GM23338 (cell line): ENCODE data around the gene ACAD9. TPM values are rescaled to one million over a fixed set of nuclear protein-coding genes. Genes with fewer than 3 reads are reported as not detected.

Source experiments
- ATAC-seq: fragments of 200-7000 bp; cut with Tn5 transposase; 3 replicates; pipeline ENCODE4 v1.9.1; 2020
- DNase-seq: peaks from one replicate; pipeline ENCODE4 v3.0.0-alpha.2; 2015; ENCODE audit warnings: low spot score
- H2AFZ ChIP-seq: fragments of 200-600 bp; sonication (generic); 2 replicates; pipeline ENCODE4 v1.8.0; 2016; ENCODE audit warnings: antibody characterized with exemption, mild to moderate bottlenecking, moderate library complexity
- H3F3A ChIP-seq: fragments of 200-600 bp; sonication (generic); replicated peaks from 2 replicates; pipeline ENCODE4 v1.8.0; 2017; ENCODE audit warnings: antibody characterized with exemption, mixed run types, low read depth
- H3K27ac ChIP-seq: fragments of 200-600 bp; sonication (generic); 2 replicates; pipeline ENCODE4 v1.6.1; 2016; ENCODE audit warnings: low read depth
- H3K27me3 ChIP-seq: fragments of 200-600 bp; sonication (generic); 2 replicates; pipeline ENCODE4 v1.8.0; 2016; ENCODE audit warnings: mild to moderate bottlenecking, mixed run types, moderate library complexity; ENCODE audit not compliant: insufficient read depth
- H3K36me3 ChIP-seq: fragments of 200-600 bp; sonication (generic); 2 replicates; pipeline ENCODE4 v1.8.0; 2016; ENCODE audit warnings: mild to moderate bottlenecking; ENCODE audit not compliant: insufficient read depth
- H3K4me1 ChIP-seq: fragments of 200-600 bp; sonication (generic); 2 replicates; pipeline ENCODE4 v1.8.0; 2016; ENCODE audit warnings: mild to moderate bottlenecking, moderate library complexity; ENCODE audit not compliant: insufficient read depth
- H3K4me2 ChIP-seq: fragments of 200-600 bp; sonication (generic); 2 replicates; pipeline ENCODE4 v1.7.1; 2017; ENCODE audit warnings: mixed run types
- H3K4me3 ChIP-seq: fragments of 200-600 bp; sonication (generic); 2 replicates; pipeline ENCODE4 v1.6.1; 2016; ENCODE audit warnings: mixed run types
- H3K79me2 ChIP-seq: fragments of 200-600 bp; sonication (generic); replicated peaks from 2 replicates; pipeline ENCODE4 v1.8.0; 2017; ENCODE audit warnings: mild to moderate bottlenecking; ENCODE audit not compliant: insufficient read depth
- H3K9me2 ChIP-seq: fragments of 200-600 bp; sonication (generic); 2 replicates; pipeline ENCODE4 v1.8.0; 2017; ENCODE audit not compliant: insufficient read depth
- H4K20me1 ChIP-seq: fragments of 200-600 bp; sonication (generic); replicated peaks from 2 replicates; pipeline ENCODE4 v1.8.0; 2017; ENCODE audit warnings: mild to moderate bottlenecking; ENCODE audit not compliant: insufficient read depth
- H3K27ac Mint-ChIP-seq: 2 replicates; pipeline ENCODE4 v1.8.0; 2020; ENCODE audit warnings: inconsistent platforms, mild to moderate bottlenecking, moderate library complexity, mixed read lengths
- H3K27me3 Mint-ChIP-seq: 3 replicates; pipeline ENCODE4 v1.8.0; 2022; ENCODE audit warnings: low read depth, mild to moderate bottlenecking, moderate library complexity, mixed read lengths, inconsistent platforms; ENCODE audit not compliant: insufficient read depth, poor library complexity
- H3K36me3 Mint-ChIP-seq: 3 replicates; pipeline ENCODE4 v1.8.0; 2021; ENCODE audit warnings: low read depth, mild to moderate bottlenecking, inconsistent platforms, moderate library complexity, mixed read lengths
- H3K4me1 Mint-ChIP-seq: 3 replicates; pipeline ENCODE4 v1.8.0; 2020; ENCODE audit warnings: mild to moderate bottlenecking, inconsistent platforms, mixed read lengths
- H3K4me3 Mint-ChIP-seq: 3 replicates; pipeline ENCODE4 v1.8.0; 2021; ENCODE audit warnings: moderate library complexity, mild to moderate bottlenecking, inconsistent platforms, mixed read lengths
- H3K9me3 Mint-ChIP-seq: 3 replicates; pipeline ENCODE4 v1.8.0; 2020; ENCODE audit warnings: moderate library complexity, mild to moderate bottlenecking, inconsistent platforms, mixed read lengths
- CREB1 ChIP-seq: fragments of 250-450 bp; sonication (Bioruptor Pico); IDR thresholded peaks from 2 replicates; pipeline ENCODE4 v1.5.0; 2020; ENCODE audit warnings: low read depth, mild to moderate bottlenecking, moderate library complexity
- CTCF ChIP-seq, 2 experiments: fragments of 200-600 bp in 1 of 2; sonication (generic) in 1 of 2; conservative IDR thresholded peaks; 2 replicates each; pipeline versions ENCODE4 v1.5.1 to v1.6.1; 2016 to 2017; ENCODE audit warnings: antibody characterized with exemption in 2 of 2, low read depth in 2 of 2, mild to moderate bottlenecking in 2 of 2, moderate library complexity in 1 of 2
- ETS1 ChIP-seq: IDR thresholded peaks from 2 replicates; pipeline ENCODE4 v1.6.1; 2016; ENCODE audit warnings: antibody characterized with exemption
- EZH2 ChIP-seq: fragments of 200-600 bp; sonication (generic); IDR thresholded peaks from one replicate; pipeline ENCODE4 v1.8.0; 2017; ENCODE audit warnings: antibody characterized with exemption, mild to moderate bottlenecking, low read depth; ENCODE audit not compliant: unreplicated experiment
- EZH2phosphoT487 ChIP-seq: fragments of 200-600 bp; sonication (generic); IDR thresholded peaks from one replicate; pipeline ENCODE4 v1.8.1; 2018; ENCODE audit warnings: antibody characterized with exemption; ENCODE audit not compliant: unreplicated experiment
- JUNB ChIP-seq: IDR thresholded peaks from one replicate; pipeline ENCODE4 v1.6.1; 2016; ENCODE audit warnings: antibody characterized with exemption; ENCODE audit not compliant: unreplicated experiment
- NANOG ChIP-seq: IDR thresholded peaks from 2 replicates; pipeline ENCODE4 v1.6.1; 2016; ENCODE audit warnings: antibody characterized with exemption, borderline replicate concordance
- POLR2AphosphoS5 ChIP-seq: IDR thresholded peaks from 2 replicates; pipeline ENCODE4 v1.6.1; 2016; ENCODE audit warnings: antibody characterized with exemption, low read depth
- STAT1 ChIP-seq: IDR thresholded peaks from one replicate; pipeline ENCODE4 v1.6.1; 2016; ENCODE audit warnings: antibody characterized with exemption; ENCODE audit not compliant: unreplicated experiment
- ZNF114 ChIP-seq: fragments of 250-450 bp; sonication (Bioruptor Pico); IDR thresholded peaks from 2 replicates; pipeline ENCODE4 v1.5.0; 2020; ENCODE audit warnings: mild to moderate bottlenecking, moderate library complexity
- ZNF331 ChIP-seq: fragments of 250-450 bp; sonication (Bioruptor Pico); IDR thresholded peaks from 2 replicates; pipeline ENCODE4 v1.5.0; 2020; ENCODE audit warnings: low read depth, mild to moderate bottlenecking, moderate library complexity
- ZNF462 ChIP-seq: fragments of 250-450 bp; sonication (Bioruptor Pico); IDR thresholded peaks from 2 replicates; pipeline ENCODE4 v1.5.0; 2020; ENCODE audit warnings: mild to moderate bottlenecking, moderate library complexity
- polyA plus RNA-seq: library from polyadenylated mRNA; unstranded; fragments of >200 nt; fragmentation: Nextera tagmentation; extraction: Ambion mirVana; gene quantifications from 2 replicates; pipeline ENCODE4 v1.2.1, GENCODE V29; 2016
- total RNA-seq: library from RNA; depleted of rRNA; stranded (reverse); fragments of >200 nt; shearing (Covaris generic); gene quantifications from 2 replicates; pipeline ENCODE4 v1.2.3, GENCODE V29; 2014
- TF ChIP-seq, protein P1 (sequence below): IDR thresholded peaks from one replicate; pipeline ENCODE4 v1.6.1; 2018; ENCODE audit warnings: antibody characterized with exemption; ENCODE audit not compliant: unreplicated experiment

The ACAD9 gene
- total and polyA plus RNA-seq, 2 experiments from 2014 or later = 21.2 to 36.4 TPM

DNA sequence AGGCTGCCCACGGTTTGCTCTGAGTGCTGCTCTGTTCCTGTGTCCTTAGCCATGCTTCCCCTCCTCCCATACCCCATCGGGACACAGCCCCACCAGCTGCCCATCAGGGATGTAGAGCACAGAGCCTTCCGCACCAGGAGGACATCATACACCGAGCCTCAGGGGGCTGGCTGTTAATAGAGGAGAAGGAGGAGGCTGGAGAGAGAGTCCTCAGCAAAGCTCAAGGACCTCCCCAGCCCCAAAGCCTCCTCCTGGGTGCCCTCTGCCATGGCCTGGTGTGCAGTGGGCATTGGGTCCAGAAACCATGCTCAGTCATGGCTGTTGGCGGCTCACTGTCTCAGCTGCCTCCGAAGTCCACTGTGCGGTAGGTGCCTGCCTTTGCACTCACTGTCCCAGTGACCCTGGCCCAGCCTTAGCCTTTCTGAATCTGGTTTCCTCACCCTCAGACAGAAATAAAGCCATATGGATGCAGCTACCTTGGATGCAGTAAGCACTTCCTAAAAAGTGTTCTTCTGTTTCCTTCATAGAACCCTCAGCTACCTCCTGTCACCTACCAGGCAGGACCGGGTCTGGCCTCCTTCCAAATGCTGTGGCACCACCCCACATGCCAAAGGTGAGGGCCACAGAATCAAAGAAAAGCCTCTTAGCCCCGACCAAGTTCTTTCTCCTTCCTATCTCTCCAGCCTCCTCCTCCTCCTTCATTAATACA, 53.9 kb downstream of the ACAD9 start:
- no peak for ATAC-seq
- H3K36me3 ChIP-seq = no peaks in the 10 kb centered on the region
- no peaks in the 10 kb centered on the region for H4K20me1 ChIP-seq
- no peaks in the 10 kb centered on the region for H3K9me2 ChIP-seq
- no peak overlapping the region for H3K4me2 ChIP-seq
- Mint-ChIP-seq H3K36me3 (peaks cover under 1% of the 10 kb centered on the region; the same call in 1 of the 3 replicates), H3K27ac (no peak overlapping the region), H3K4me1 (no peaks in the 10 kb centered on the region), H3K4me3 (no peak overlapping the region), H3K27me3 (peaks cover 4% of the 10 kb centered on the region), H3K9me3 (peaks cover 11% of the 10 kb centered on the region)
- TF ChIP-seq EZH2phosphoT487 (no peak), CREB1 (no peak), CTCF (conservative IDR thresholded peaks at IDR 0.05; ENCODE audit: low read depth in 2 of 2) (no peak), ETS1 (no peak), ZNF331 (CRISPR knock-in tag) (no peak), STAT1 (no peak), ZNF462 (CRISPR knock-in tag) (no peak), ZNF114 (CRISPR knock-in tag) (no peak), POLR2AphosphoS5 (no peak), NANOG (no peak), EZH2 (no peak), JUNB (no peak)
- TF ChIP-seq, protein P1, sequence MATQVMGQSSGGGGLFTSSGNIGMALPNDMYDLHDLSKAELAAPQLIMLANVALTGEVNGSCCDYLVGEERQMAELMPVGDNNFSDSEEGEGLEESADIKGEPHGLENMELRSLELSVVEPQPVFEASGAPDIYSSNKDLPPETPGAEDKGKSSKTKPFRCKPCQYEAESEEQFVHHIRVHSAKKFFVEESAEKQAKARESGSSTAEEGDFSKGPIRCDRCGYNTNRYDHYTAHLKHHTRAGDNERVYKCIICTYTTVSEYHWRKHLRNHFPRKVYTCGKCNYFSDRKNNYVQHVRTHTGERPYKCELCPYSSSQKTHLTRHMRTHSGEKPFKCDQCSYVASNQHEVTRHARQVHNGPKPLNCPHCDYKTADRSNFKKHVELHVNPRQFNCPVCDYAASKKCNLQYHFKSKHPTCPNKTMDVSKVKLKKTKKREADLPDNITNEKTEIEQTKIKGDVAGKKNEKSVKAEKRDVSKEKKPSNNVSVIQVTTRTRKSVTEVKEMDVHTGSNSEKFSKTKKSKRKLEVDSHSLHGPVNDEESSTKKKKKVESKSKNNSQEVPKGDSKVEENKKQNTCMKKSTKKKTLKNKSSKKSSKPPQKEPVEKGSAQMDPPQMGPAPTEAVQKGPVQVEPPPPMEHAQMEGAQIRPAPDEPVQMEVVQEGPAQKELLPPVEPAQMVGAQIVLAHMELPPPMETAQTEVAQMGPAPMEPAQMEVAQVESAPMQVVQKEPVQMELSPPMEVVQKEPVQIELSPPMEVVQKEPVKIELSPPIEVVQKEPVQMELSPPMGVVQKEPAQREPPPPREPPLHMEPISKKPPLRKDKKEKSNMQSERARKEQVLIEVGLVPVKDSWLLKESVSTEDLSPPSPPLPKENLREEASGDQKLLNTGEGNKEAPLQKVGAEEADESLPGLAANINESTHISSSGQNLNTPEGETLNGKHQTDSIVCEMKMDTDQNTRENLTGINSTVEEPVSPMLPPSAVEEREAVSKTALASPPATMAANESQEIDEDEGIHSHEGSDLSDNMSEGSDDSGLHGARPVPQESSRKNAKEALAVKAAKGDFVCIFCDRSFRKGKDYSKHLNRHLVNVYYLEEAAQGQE = no peak
- H3K27ac ChIP-seq = no peak overlapping the region
- no peak overlapping the region for H2AFZ ChIP-seq
- DNase-seq = no peak
- H3K4me1 ChIP-seq = no peaks in the 10 kb centered on the region
- no peak overlapping the region for H3K4me3 ChIP-seq
- H3F3A ChIP-seq = no peaks in the 10 kb centered on the region
- no peaks in the 10 kb centered on the region for H3K27me3 ChIP-seq
- H3K79me2 ChIP-seq = no peaks in the 10 kb centered on the region
